HG03064 (cell line): Measurements from ENCODE around the gene NAA80.
"Not testable (repeated sequence)": the region's sequence is repeated elsewhere in the genome, so short reads cannot be mapped to it uniquely, and the experiment has no call there.

ENCODE experiments used
- ATAC-seq: cut with Tn5 transposase; IDR thresholded peaks from one replicate; pipeline ENCODE4 v1.9.1; 2021; ENCODE audit warnings: low read depth; ENCODE audit not compliant: unreplicated experiment

Gene NAA80

DNA sequence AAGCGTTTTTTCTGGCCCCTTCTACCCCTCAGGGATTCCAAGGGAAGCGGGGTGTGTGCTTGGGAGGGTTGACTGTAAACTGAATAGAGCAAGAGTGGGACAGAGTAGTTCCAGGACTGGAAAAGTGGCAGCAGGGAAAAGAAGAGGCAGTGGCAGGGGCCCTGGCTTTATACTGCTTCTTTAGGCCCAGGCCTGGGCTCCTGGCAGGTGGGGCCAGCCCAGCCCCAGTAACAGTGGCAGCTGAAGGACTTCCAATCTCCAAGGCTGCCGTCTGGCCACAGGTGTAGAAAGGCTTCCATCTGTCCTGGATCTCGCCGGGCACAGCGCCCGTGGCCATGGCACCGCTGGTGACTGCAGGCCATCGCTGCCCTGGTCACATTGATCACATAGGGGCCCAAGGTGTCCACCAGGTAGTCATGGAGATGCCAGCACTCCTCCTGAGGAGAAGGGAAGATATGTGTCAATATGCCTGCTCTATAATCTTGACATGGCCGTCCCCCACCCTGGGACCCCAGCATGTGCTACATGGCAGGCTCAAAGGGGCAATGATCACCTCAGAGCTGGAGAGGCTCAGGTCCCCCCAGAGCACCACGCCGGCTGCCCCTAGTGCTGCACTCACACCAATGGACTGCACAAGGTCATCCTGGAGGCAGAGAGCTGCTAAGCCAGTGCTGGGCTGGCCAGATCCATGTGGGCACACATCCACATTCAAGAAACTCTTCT, 6.0 kb downstream of the NAA80 start:
- no peak for ATAC-seq

DNA sequence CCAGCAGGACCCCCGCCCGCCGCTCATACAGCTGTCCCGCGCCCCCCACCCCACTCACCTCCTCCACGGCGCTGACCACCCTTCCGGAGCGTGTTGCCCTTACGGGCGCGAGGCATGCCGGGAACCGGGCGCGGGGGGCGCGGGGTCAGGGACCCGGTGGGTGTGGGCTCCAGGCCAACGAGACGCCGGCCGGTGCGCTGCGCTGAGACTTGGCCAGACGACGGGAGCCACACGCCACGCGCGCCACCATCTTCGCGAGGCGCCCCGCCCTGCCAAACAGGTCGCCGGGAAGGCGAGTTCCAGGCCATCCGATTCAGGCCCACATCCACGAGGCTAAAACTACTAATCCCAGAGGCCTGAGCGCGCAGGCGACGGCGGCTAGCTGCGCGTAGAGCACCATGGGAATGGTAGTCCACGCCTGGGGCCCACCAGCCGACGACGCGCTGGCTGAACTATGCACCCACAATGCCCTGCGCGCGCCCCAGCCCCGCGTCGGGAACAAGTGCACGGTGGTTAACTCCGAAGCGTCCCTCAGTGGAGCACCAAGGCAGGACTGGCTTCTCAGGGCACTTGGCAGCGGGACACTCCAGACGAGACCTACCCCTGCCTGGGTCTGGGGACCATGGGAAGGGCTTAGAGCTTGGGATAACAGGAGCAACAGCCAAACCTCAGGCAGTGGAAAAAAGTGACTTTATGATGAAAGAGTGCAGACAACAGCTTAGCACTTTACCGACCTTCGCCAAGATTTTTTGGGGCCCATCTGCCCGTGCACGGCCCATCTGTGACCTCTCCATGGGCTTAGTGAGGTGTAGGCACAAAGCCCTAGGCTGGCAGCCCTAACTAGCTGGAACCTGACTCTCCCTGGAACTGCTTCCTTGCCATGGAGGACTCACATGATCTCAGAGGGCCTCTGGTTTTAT, 6.8 kb downstream of the NAA80 start, which contains the start of gene IFRD2:
Gene IFRD2, minus strand, starts transcription at position 271 of the 920 bp plus-strand sequence. Its CDS starts 155 bp downstream, at position 116.
- ATAC-seq, result peak; percentile 87

DNA sequence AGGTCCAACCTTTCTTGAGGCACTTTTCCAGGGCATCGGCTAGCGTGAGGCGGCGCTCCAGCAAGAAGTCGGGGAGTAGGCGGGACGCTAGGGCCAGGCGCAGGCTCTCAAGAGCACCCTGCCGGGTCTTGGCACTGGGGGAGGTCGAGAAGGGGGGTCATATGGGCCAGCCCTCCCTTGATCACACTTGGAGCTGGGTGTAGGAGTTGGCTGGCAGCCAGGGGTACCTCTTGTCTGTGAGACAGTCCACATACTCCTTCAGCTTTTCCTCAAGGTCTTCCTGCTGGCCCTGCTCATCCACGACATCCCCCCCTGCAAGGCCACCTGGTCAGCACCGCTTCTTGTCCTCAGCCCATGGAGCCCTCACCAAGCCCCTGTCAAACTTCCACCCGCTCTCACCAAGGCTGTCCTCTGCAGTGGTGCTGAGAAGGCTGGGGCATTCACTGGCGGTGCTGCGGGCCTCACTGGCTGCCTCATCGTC, 9.0 kb downstream of the NAA80 start:
- ATAC-seq, result no peak

DNA sequence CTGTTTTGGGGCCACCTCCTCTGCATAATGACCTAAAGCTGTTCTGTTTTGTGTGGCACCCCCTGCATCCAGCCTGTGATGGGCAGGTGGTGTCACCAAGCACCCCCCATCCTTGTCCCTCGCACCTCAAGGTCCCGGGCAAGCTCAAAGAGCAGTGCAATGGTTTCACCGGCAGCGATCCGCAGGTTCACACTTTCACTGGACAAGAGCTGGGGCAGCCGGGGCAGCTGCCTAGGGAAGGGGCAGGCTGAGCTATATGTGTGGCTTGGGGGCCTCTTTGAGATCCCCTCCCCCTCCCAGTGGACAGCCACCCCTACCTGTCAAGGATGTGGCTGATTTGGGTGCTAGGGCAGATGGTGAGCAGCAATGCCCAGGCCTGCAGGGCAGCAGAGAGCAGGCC, 10.1 kb downstream of the NAA80 start:
- no peak for ATAC-seq

DNA sequence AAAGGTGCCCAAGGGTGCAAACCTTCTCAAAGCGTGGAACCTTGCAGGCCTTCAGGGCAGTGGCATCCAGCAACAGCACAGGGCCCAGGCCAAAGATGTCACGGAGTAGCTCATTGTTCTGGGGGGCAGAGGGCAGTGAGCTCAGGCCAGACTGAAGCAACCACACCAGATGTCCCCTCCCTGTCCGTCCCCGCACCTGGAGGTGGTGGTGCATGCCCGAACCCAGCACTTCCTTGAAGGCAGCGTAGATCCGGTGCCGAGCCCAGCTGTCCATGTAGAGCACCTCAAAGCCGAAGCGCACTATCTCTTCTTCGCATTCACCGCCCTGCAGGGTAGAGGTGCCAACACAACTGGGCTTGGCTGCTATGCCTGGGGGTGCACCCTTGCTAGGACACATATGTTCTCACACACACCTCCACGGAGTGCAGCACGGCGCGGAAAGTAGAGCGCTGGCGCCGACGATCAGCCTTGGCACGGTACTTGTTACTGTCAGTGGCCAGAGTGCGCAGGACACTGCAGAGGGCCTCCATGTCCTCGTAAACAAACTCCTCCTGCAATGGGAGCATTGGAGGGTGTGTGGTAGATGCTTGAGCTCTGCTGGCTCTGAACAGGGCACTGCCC, 10.7 kb downstream of the NAA80 start:
- ATAC-seq, result no peak

DNA sequence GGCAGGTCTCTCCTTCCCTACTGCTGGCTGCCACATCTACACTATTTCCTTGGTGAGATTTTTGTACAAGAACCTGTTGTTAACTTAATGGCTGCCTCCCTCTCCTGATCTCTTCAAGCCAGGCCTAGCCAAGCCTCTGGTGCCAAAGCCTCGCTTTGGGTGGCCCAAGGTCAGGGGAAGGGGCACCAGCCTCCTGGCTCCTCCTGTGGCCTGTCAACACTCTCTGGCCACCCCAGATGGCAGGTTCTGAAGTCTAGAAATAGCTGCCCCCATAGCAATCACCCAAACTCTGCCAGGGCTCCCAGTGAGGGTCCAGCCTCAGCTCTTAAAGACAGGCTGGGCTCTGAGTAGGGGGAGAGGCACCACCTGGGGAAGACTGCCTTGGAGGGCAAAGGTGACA, 11.9 kb downstream of the NAA80 start:
- no peak for ATAC-seq

DNA sequence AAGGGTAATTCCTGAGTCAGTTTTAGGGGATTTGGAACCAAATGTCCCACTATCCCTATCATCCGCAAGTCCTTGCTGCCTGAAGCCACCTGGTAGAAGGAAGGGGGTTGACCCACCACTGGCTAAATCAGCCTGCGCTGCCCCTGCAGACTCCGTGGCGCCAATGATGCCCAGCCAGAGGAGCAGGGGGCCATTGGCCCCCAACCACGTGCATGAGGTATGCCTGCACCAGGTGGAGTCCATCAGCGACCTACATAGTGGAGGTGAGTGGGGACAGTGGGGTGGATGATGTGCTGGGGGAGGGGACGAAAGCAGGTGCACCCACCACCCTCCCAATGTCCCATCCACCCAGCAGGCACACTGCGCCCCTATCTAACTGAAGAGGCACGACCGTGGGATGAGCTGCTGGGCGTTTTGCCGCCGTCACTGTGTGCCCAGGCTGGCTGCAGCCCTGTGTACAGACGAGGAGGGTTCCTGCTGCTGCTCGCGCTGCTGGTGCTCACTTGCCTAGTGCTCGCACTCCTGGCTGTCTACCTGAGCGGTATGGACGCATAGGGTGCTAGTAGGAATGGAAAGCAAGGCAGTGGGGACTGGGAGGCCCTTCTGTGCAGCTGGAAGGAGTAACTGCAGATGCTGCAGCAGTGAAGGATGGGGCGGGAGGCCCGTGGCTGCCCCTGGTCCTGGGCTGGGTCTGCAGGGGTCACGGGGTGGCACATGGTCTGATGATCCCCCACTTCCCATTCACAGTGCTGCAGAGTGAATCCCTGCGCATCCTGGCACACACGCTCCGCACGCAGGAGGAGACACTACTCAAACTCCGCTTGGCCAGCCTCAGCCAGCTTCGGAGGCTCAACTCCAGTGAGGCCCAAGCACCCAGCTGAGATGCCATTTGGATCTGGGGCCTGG, 12.6 kb downstream of the NAA80 start:
- ATAC-seq, result no peak

DNA sequence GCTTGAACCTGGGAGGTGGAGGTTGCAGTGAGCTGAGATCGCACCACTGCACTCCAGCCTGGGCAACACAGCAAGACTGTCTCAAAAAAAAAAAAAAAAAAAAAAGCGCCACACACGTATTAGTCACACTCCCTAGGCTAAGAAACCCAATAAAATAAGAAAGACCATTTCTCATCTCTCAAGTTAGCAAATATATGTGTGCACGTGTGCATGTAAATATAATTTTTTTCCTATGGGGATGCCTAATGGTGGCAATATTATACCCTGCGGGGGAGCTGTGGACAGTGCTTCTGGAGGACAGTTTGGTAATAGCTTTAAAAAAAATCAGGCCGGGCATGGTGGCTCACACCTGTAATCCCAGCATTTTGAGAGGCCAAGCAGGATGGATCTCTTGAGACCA, 15.1 kb downstream of the NAA80 start:
- ATAC-seq, result not testable (repeated sequence)

DNA sequence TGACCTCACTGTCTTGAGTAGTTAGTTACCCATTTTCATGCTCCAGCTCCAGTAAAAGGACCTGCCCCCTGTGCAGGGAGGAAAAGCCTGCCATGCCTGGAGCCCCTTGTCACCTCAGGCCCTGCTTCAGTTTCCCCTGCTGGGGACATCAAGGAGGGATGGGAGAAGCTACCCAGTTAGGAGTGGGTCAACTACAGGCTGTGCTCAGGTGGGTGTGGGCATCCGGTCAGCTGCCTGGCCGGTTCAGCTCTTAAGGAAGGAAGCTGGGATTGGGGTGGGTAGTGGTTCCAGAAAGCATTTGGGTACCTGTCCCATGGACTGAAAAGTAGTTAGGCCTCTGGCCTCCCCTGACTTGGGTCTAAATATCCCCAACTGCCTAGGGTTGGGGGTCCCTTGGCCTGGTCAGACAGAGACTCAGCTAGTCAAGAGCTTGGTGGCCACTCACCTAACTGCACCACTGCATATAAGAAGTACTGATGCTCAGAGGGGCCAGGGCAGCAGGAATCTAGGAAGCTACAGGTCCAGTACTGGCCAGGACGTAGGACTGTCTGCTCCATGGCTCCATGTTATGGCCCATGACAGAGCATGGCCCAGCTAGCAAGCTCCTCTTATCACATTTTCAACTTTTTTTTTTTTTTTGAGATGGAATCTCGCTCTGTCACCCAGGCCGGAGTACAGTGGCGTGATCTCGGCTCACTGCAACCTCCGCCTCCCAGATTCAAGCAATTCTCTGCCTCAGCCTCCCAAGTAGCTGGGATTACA, 19.8 kb downstream of the NAA80 start:
- no peak for ATAC-seq

DNA sequence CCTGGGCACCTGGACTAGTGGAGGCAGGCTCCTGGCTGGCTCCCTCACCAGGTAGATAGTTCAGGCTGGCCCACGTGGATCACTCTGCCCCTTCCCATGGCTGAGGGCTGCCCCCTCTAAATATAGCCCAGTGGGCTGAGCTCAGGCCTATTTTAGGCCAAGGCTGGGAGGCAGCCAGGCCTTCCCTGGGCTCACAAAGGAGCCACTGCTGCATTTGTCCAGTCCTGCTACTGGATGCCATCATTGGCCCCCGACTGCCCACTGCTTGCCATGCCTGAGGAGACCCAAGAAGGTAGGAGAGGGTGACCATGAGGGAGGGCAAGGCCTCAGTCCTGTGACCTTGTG, 20.4 kb downstream of the NAA80 start, which contains the start of gene LSMEM2:
Gene LSMEM2, plus strand, starts transcription at position 208 of the 345 bp plus-strand sequence. Its CDS starts 27 bp downstream, at position 235.
- ATAC-seq, result no peak

DNA sequence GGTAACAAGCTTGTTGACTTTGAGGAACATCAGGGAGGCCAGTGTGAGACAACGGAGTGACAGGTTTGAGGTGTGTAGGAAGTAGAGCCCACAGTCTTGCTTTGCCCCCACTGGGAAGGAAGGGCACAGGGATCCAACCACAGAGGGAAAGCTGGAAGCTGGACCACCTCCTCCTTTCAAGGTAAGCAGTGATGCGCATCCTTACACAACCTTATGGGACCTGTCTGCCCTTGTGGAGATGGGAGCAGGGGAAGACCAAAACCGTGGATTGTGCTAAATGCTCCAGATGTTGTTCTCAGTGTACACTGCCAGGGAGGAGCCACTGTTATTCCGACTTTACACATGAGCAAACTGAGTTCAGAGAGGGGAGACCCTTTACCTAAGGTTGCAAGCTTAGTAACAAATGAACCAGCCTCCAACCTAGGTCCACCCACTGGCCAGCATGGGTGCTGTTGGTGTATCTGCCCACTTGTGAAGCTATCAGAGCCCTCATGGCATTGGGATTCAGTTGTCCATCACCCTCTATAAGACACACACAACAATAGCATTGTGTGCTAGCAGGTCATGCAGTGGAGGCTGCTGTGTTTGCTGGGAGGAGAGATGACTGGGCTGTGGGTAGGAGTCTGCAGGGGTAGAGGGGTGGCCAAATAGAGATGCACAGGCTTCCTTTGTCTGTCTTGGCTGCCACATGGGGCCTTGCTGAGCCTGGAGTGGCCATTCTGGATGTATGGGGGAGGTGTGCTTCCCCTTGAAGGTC, 20.9 kb downstream of the NAA80 start:
- ATAC-seq, result no peak

DNA sequence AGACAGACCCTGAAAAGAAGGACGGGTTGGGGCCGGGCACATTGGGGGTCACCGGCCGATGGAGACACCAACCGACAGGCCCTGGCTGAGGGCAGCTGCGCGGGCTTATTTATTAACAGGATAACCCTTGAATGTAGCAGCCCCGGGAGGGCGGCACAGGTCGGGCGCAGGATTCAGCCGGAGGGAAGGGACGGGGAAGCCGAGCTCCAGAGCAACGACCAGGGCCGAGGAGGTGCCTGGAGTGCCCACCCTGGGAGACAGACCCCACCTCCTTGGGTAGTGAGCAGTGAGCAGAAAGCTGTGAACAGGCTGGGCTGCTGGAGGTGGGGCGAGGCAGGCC, 22.5 kb downstream of the NAA80 start:
- no peak for ATAC-seq

DNA sequence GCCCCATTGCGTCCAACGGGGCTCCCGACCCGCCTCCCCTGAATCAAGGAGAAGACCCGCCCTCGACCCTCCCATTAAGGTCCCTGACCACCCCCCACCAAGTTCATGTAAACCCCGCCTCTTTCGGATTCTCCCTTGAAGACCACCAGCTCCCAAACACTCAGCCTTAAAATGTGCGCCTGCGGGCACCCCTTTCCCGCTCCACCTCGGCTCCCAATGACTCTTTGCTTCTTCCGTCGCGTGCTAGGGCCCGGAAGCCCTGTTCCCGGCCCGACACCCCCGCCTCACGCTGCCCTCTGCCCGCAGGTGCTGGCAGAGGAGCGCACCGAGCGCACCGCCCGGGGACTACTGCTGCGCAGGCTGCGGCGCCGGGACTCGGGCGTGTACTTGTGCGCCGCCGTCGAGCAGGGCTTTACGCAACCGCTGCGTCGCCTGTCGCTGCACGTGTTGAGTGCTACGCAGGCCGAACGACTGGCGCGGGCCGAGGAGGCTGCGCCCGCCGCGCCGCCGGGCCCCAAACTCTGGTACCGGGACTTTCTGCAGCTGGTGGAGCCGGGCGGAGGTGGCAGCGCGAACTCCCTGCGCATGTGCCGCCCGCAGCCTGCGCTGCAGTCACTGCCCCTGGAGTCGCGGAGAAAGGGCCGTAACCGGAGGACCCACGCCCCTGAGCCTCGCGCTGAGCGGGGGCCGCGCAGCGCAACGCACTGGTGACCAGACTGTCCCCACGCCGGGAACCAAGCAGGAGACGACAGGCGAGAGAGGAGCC, 23.0 kb downstream of the NAA80 start:
- ATAC-seq, result no peak

DNA sequence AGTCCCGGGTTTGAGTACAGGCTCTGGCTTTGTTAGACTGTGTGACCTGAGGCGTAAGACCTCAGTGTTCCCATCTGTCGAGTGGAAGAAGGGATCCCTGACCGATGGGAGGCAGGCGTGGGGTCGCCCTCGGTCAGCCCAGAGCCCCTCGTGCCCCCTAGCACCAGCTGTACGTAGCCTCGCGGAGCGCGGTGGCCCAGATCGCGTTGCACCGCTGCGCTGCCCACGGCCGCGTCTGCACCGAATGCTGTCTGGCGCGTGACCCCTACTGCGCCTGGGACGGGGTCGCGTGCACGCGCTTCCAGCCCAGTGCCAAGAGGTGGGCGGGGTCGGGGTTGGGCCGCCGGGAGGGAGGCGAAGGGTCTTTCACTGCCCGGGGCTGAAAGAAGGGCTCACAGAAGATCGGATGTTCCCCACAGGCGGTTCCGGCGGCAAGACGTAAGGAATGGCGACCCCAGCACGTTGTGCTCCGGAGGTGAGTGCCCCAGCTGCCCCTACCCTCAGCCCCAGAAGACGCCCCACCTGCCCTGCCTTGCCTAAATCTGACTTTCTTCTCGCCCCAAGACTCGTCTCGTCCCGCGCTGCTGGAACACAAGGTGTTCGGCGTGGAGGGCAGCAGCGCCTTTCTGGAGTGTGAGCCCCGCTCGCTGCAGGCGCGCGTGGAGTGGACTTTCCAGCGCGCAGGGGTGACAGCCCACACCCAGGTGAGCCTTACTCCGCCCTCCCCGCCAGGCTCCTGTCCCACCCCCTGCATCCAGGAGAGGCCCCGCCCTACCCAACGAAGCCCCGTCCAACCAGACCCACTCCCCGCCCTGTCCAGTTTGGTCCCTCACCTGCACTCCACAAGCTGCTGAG, 23.8 kb downstream of the NAA80 start:
- no peak for ATAC-seq

DNA sequence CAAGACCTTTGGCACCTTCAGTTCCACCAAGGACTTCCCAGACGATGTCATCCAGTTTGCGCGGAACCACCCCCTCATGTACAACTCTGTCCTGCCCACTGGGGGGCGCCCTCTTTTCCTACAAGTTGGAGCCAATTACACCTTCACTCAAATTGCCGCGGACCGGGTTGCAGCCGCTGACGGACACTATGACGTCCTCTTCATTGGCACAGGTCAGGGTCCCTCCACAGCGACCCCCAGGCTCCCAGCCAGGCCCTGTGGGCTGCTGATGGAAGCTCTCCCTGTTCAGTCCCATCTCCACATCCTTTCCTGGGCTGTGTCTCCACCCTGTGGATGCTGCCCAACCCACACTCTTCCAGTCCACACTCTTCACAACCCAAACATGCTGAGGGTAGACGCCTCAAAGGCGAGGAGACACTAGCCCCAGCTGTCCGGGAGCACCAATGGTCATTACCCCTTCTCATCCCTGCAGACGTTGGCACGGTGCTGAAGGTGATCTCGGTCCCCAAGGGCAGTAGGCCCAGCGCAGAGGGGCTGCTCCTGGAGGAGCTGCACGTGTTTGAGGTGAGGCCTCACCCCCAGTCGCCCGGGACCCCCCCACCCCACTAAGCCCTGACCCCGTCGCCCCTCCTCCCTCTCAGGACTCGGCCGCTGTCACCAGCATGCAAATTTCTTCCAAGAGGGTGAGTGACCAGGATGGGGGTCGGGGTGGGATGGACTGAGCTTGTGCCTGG, 24.7 kb downstream of the NAA80 start:
- ATAC-seq, result no peak

DNA sequence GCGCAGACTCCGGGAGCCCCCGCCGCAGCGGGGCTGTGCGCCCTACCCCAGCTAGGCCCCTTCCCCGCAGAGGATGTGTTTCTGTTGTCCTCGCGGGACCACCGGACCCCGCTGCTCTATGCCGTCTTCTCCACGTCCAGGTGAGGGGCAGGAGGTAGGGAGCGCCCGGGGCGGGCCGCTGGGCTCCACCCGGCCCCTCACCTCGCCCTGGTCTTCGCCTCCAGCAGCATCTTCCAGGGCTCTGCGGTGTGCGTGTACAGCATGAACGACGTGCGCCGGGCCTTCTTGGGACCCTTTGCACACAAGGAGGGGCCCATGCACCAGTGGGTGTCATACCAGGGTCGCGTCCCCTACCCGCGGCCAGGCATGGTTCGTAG, 25.5 kb downstream of the NAA80 start:
- no peak for ATAC-seq
